H1 (cell line): Measurements from ENCODE around the gene TDRD3. TPM values are rescaled to one million over a fixed set of nuclear protein-coding genes. Genes with fewer than 3 reads are reported as not detected.

Experiments used
- CHD7 ChIP-seq: fragments of 300-600 bp; sonication (generic); IDR thresholded peaks from 2 replicates; pipeline ENCODE4 v1.7.1; 2012; ENCODE audit warnings: low read length, moderate library complexity, mild to moderate bottlenecking, inconsistent platforms; ENCODE audit not compliant: insufficient replicate concordance
- MAX ChIP-seq: IDR thresholded peaks from 2 replicates; pipeline ENCODE4 v1.6.1; 2012; ENCODE audit warnings: inconsistent platforms
- SRF ChIP-seq: IDR thresholded peaks from 2 replicates; pipeline ENCODE4 v1.6.1; 2011; ENCODE audit warnings: mild to moderate bottlenecking, low read depth, low read length, moderate library complexity
- polyA plus RNA-seq, 7 experiments: library from polyadenylated mRNA; depleted of rRNA in 3 of 7; stranded (reverse) in 5 of 7; unstranded in 2 of 7; fragments of >200 nt in 5 of 7; fragments of 200-250 nt in 2 of 7; gene quantifications; 1 replicate in 5 of 7; 2 replicates in 1 of 7; 4 replicates in 1 of 7; pipeline versions ENCODE4 v1.2.1 to v1.2.3, GENCODE V29; 2011 to 2013; ENCODE audit warnings: missing spikeins in 2 of 7, mixed read lengths in 2 of 7
- total RNA-seq: library from RNA; stranded (reverse); fragmentation: NEBNext Ultra II Directional; extraction: Animal tissue kit (Norgen Biotek cat#: 25700); gene quantifications from 2 replicates; pipeline ENCODE4 v1.2.1, GENCODE V29; 2021

The TDRD3 gene
- total and polyA plus RNA-seq, 2 of the 8 experiments (the other 6 are each of a cell fraction or from before 2014, with no cell fraction given) = 2.5 to 14.7 TPM

- TF ChIP-seq CHD7 (no peak), SRF (no peak), MAX (no peak)
These were observed 226.1 kb downstream of the TDRD3 start (continued) for GRCh38 chr13:60623151-60623550.
